Left lung (tissue), 10 donors: ENCODE data around the gene MAML2. TPM values are rescaled to one million over a fixed set of nuclear protein-coding genes. Genes with fewer than 3 reads are reported as not detected.

Source experiments
- ATAC-seq: fragments of 200-7000 bp; cut with Tn5 transposase; one replicate; pipeline ENCODE4 v1.9.1; 2020; ENCODE audit warnings: moderate library complexity
- DNase-seq, 4 donors: peaks; one replicate each; pipeline ENCODE4 v3.0.0-alpha.2; 2013 to 2020
- H3K27ac ChIP-seq, 2 donors: fragments of 200-600 bp; sonication (generic) in 1 of 2; one replicate each; pipeline versions ENCODE4 v1.5.0 to v1.8.0; 2020 to 2021
- H3K27me3 ChIP-seq, 2 donors: fragments of 200-600 bp; sonication (generic) in 1 of 2; one replicate each; pipeline versions ENCODE4 v1.5.0 to v1.8.0; 2020 to 2021
- H3K36me3 ChIP-seq, 2 donors: fragments of 200-600 bp; sonication (generic) in 1 of 2; one replicate each; pipeline versions ENCODE4 v1.5.0 to v1.8.0; 2020 to 2021
- H3K4me1 ChIP-seq, 2 donors: fragments of 200-600 bp; one replicate each; pipeline ENCODE4 v1.8.0; 2021
- H3K4me3 ChIP-seq, 2 donors: fragments of 200-600 bp; sonication (generic) in 1 of 2; one replicate each; pipeline versions ENCODE4 v1.5.0 to v1.8.0; 2020 to 2021; ENCODE audit warnings: mild to moderate bottlenecking in 1 of 2
- H3K9me3 ChIP-seq, 2 donors: fragments of 200-600 bp; sonication (generic) in 1 of 2; one replicate each; pipeline versions ENCODE4 v1.5.0 to v1.8.0; 2020 to 2021
- intact Hi-C, 2 donors: fragments of 100-400 bp; cut with DNase I; formaldehyde crosslinking; loops; one replicate each; pipeline versions ENCODE4 v1.11.2 to v1.14.2; 2022
- polyA plus RNA-seq, 6 donors: library from polyadenylated mRNA; unstranded; fragments of 120-200 nt; gene quantifications; one replicate each; pipeline ENCODE4 v1.2.1, GENCODE V29; 2013; ENCODE audit not compliant: insufficient read length in 6 of 6
- total RNA-seq, 2 donors: library from RNA; stranded (reverse); fragmentation: NEBNext Ultra II Directional; extraction: Animal tissue kit (Norgen Biotek cat#: 25700); gene quantifications; one replicate each; pipeline ENCODE4 v1.2.1, GENCODE V29; 2021
- TF ChIP-seq, protein P1 (sequence below), 2 donors: fragments of 200-600 bp; sonication (generic) in 1 of 2; IDR thresholded peaks; one replicate each; pipeline versions ENCODE4 v1.5.0 to v1.8.0; 2021; ENCODE audit warnings: antibody characterized with exemption in 2 of 2
- donor health status: DM: no; HTN: yes; CAD: no.
- donor health status: DM: no; HTN: no; CAD: no.

Gene MAML2
- total and polyA plus RNA-seq, 8 donors = 18.7 to 44.0 (median 36.6) TPM

GRCh38 chr11:96143041-96143521 is 199.9 kb downstream of the MAML2 start:
- TF ChIP-seq, protein P1, sequence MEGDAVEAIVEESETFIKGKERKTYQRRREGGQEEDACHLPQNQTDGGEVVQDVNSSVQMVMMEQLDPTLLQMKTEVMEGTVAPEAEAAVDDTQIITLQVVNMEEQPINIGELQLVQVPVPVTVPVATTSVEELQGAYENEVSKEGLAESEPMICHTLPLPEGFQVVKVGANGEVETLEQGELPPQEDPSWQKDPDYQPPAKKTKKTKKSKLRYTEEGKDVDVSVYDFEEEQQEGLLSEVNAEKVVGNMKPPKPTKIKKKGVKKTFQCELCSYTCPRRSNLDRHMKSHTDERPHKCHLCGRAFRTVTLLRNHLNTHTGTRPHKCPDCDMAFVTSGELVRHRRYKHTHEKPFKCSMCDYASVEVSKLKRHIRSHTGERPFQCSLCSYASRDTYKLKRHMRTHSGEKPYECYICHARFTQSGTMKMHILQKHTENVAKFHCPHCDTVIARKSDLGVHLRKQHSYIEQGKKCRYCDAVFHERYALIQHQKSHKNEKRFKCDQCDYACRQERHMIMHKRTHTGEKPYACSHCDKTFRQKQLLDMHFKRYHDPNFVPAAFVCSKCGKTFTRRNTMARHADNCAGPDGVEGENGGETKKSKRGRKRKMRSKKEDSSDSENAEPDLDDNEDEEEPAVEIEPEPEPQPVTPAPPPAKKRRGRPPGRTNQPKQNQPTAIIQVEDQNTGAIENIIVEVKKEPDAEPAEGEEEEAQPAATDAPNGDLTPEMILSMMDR (IDR thresholded peaks at IDR 0.05) = no peak
- peaks cover 0 to 7% of the 10 kb centered on the region in 2 donors for H3K4me1 ChIP-seq
- ATAC-seq (peak; percentile 32), DNase-seq (peak in 2 of 4 donors; percentile 75 to 84)
- H3K36me3 ChIP-seq = no peaks in the 10 kb centered on the region
- H3K4me3 ChIP-seq = no peak overlapping the region
- H3K27ac ChIP-seq = peak overlapping the region in 1 of 2 donors; percentile 4
- H3K9me3 ChIP-seq = no peaks in the 10 kb centered on the region
- no peaks in the 10 kb centered on the region for H3K27me3 ChIP-seq
- intact Hi-C loops = no loop called here

GRCh38 chr11:96141626-96142025 is 201.4 kb downstream of the MAML2 start:
- Histone ChIP-seq H3K36me3 (no peaks in the 10 kb centered on the region), H3K27me3 (no peaks in the 10 kb centered on the region), H3K4me3 (no peak overlapping the region), H3K27ac (no peak overlapping the region), H3K4me1 (peaks cover 2 to 9% of the 10 kb centered on the region in 2 donors), H3K9me3 (no peaks in the 10 kb centered on the region)
- intact Hi-C loops = no loop called here
- ATAC-seq (no peak), DNase-seq (no peak)
- TF ChIP-seq, protein P1 (IDR thresholded peaks at IDR 0.05) = no peak

DNA sequence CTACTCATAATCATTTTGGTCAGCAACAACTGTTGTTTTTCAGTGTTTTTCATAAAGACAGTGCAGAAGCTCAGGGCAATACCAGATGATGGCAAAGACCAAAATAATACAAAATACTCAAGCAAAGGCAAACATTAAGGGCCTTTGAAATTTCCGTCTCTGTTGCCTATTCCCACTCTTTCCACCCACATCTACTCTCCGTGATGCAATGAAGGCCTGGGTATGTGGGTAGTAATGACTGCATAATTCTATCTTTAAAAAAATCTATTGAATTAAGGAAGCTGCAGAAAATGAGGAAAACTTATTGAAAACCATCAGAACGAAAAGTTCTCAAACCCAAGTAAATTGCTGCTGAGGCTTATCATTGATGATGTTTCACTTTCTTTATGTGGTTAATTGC is 203.3 kb downstream of the MAML2 start:
- Histone ChIP-seq H3K4me3 (no peak overlapping the region), H3K27me3 (no peaks in the 10 kb centered on the region), H3K9me3 (no peaks in the 10 kb centered on the region), H3K27ac (no peak overlapping the region), H3K36me3 (no peaks in the 10 kb centered on the region), H3K4me1 (peaks cover 3 to 14% of the 10 kb centered on the region in 2 donors)
- DNase-seq (no peak), ATAC-seq (no peak)
- TF ChIP-seq, protein P1 (IDR thresholded peaks at IDR 0.05) = no peak
- intact Hi-C loops = no loop called here

GRCh38 chr11:96137373-96137772 is 205.6 kb downstream of the MAML2 start:
- intact Hi-C loops = no loop called here
- TF ChIP-seq, protein P1 (IDR thresholded peaks at IDR 0.05) = no peak
- Histone ChIP-seq H3K9me3 (no peaks in the 10 kb centered on the region), H3K27me3 (no peaks in the 10 kb centered on the region), H3K4me1 (peaks cover 3 to 23% of the 10 kb centered on the region in 2 donors), H3K36me3 (no peaks in the 10 kb centered on the region), H3K27ac (peak overlapping the region in 1 of 2 donors; percentile 1), H3K4me3 (no peak overlapping the region)
- DNase-seq (no peak), ATAC-seq (no peak)

GRCh38 chr11:96136613-96137298 is 206.2 kb downstream of the MAML2 start:
- no peaks in the 10 kb centered on the region for H3K27me3 ChIP-seq
- peak overlapping the region in 1 of 2 donors; percentile 1 for H3K27ac ChIP-seq
- intact Hi-C loops = no loop called here
- no peaks in the 10 kb centered on the region for H3K9me3 ChIP-seq
- H3K4me3 ChIP-seq = no peak overlapping the region
- peaks cover 3 to 23% of the 10 kb centered on the region in 2 donors for H3K4me1 ChIP-seq
- peak in 1 of 4 donors; percentile 37 for DNase-seq
- no peaks in the 10 kb centered on the region for H3K36me3 ChIP-seq
- no peak for ATAC-seq
- TF ChIP-seq, protein P1 (IDR thresholded peaks at IDR 0.05) = no peak
